WERI-Rb-1 (cell line): Measurements from ENCODE around the gene POMT2.
"Not testable (repeated sequence)": the region's sequence is repeated elsewhere in the genome, so short reads cannot be mapped to it uniquely, and the experiment has no call there.

Experiments used
- DNase-seq: peaks from one replicate; pipeline ENCODE4 v3.0.0-alpha.2; 2020
- H3K27ac ChIP-seq: fragments of 250-450 bp; sonication (Bioruptor Pico); 2 replicates; pipeline ENCODE4 v1.5.1; 2020; ENCODE audit warnings: mild to moderate bottlenecking, moderate library complexity
- H3K27me3 ChIP-seq: fragments of 250-450 bp; sonication (Bioruptor Pico); 2 replicates; pipeline ENCODE4 v1.5.1; 2021; ENCODE audit warnings: mild to moderate bottlenecking, low read depth, moderate library complexity; ENCODE audit not compliant: insufficient read depth, severe bottlenecking
- H3K36me3 ChIP-seq: fragments of 250-450 bp; sonication (Bioruptor Pico); 2 replicates; pipeline ENCODE4 v1.5.1; 2020; ENCODE audit warnings: mild to moderate bottlenecking, moderate library complexity
- H3K4me3 ChIP-seq: 2 replicates; pipeline ENCODE4 v1.5.1; 2011; ENCODE audit warnings: low read depth, mild to moderate bottlenecking, control low read depth, low read length
- H3K9me3 ChIP-seq: fragments of 250-450 bp; sonication (Bioruptor Pico); 2 replicates; pipeline ENCODE4 v1.5.1; 2021; ENCODE audit warnings: mild to moderate bottlenecking, moderate library complexity; ENCODE audit not compliant: severe bottlenecking
- TF ChIP-seq, protein P1 (sequence below): IDR thresholded peaks from 2 replicates; pipeline ENCODE4 v1.5.1; 2011; ENCODE audit warnings: low read depth, mild to moderate bottlenecking, control low read depth, inconsistent platforms, low read length

Gene POMT2

DNA sequence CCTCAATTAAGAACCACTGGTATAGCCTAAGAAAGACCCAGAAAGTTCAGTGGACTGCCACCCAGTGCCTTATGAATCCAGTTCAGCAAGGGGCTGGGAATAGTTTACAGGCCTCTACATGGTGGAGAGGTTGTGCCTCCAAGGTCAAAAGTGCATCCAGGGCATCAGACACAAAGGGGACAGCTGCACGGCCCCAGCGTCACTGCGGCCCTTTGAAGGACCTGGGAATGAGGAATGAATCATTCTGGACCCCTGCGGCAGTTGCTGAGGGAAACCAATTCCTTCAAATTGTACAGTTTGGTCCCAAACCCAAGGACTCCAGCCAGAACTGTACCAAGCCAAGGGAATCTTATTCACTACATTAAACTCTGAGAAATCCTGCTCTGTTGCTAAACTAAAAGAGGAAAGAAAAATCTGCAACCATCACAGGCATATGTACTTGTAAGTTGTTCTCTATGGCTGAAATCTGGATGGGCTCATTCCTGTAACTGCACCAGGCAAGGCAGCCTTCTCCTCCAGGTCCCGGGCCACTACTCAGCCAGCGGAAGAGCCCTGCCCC lies 38.8 kb downstream of the POMT2 start:
- DNase-seq = no peak
- H3K36me3 ChIP-seq = peaks cover 49% of the 10 kb centered on the region
- TF ChIP-seq, protein P1, sequence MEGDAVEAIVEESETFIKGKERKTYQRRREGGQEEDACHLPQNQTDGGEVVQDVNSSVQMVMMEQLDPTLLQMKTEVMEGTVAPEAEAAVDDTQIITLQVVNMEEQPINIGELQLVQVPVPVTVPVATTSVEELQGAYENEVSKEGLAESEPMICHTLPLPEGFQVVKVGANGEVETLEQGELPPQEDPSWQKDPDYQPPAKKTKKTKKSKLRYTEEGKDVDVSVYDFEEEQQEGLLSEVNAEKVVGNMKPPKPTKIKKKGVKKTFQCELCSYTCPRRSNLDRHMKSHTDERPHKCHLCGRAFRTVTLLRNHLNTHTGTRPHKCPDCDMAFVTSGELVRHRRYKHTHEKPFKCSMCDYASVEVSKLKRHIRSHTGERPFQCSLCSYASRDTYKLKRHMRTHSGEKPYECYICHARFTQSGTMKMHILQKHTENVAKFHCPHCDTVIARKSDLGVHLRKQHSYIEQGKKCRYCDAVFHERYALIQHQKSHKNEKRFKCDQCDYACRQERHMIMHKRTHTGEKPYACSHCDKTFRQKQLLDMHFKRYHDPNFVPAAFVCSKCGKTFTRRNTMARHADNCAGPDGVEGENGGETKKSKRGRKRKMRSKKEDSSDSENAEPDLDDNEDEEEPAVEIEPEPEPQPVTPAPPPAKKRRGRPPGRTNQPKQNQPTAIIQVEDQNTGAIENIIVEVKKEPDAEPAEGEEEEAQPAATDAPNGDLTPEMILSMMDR = no peak
- no peaks in the 10 kb centered on the region for H3K27me3 ChIP-seq
- no peaks in the 10 kb centered on the region for H3K9me3 ChIP-seq
- no peak overlapping the region for H3K27ac ChIP-seq
- H3K4me3 ChIP-seq = no peak overlapping the region

DNA sequence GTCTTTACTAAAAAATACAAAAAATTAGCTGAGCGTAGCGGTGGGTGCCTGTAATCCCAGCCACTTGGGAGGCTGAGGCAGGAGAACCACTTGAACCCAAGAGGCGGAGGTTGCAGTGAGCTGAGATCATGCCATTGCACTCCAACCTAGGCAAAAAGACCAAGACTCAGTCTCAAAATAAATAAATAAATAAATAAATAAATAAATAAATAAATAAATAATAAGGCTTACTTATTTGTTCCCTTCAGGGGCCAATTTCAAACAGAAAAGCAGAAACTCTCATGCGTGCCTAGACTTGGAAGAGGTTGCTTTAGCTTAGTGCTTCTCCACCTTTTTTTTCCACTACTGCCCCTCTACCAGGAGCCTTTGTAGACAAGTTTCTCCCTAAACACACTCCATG lies 39.8 kb downstream of the POMT2 start:
- not testable (repeated sequence) for DNase-seq, H3K9me3 ChIP-seq, H3K4me3 ChIP-seq, H3K27ac ChIP-seq, H3K27me3 ChIP-seq
- H3K36me3 ChIP-seq = peaks cover 40% of the 10 kb centered on the region

DNA sequence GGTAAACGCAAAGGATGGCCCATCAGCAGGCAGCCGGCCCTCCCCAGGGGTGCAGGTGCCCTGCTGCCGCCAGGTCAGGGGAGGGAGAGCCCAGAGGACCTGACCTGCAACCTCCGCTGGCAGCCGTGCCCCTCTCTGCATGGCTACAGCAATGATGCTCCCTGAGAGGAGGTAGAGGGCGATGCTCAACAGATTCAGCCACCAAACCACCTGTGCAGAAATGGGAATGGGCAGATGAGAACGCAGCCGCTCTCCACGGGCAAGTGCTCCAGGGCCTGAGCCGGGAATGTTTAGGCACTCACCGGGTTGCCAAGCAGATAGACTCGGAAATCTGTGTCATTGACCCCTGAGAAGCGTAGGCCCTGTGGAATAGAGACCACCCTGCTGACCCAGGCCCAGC lies 41.0 kb downstream of the POMT2 start:
- no peak for DNase-seq
- H3K4me3 ChIP-seq = no peak overlapping the region
- TF ChIP-seq, protein P1 = no peak
- no peak overlapping the region for H3K27ac ChIP-seq
- no peaks in the 10 kb centered on the region for H3K27me3 ChIP-seq
- peaks cover 29% of the 10 kb centered on the region for H3K36me3 ChIP-seq
- no peaks in the 10 kb centered on the region for H3K9me3 ChIP-seq

DNA sequence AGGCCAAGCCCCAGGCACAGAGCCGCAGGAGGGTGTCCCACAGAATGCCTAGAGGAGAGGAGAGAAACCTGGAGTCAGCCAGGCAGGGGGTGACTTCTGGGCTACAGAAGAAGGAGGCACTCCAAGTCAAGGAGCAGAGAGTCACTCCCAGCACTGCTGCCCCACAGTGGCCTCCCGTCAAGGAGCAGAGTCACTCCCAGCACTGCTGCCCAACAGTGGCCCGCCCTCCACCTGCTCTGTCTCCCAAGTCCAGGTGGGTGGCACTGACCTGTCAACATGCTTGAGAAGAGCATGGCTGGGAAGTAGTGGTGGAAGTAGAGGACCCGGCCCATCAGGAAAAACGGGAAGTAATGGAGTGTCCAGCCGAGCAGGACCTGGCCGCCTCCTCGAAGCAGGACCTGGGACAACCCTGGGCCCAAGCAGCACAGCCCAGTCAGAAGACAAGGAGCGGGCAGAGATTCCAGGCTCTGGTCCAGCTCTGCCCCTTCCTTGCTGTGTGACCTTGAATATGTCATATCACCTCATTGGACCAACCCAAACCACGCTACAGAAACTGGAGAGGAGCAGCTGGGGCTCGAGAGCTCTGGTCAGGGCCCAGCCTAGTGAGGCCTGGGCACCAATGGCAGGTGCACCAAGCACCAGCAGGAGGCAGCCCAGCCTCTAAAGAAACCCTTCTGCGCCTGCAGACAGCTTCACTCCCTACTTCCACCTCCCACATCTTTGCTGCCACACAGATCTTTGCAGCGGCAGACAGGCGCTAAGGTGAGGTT lies 42.0 kb downstream of the POMT2 start:
- no peaks in the 10 kb centered on the region for H3K27me3 ChIP-seq
- no peaks in the 10 kb centered on the region for H3K9me3 ChIP-seq
- DNase-seq = no peak
- TF ChIP-seq, protein P1 = peak; percentile 53
- peaks cover 25% of the 10 kb centered on the region for H3K36me3 ChIP-seq
- H3K27ac ChIP-seq = no peak overlapping the region
- H3K4me3 ChIP-seq = no peak overlapping the region

DNA sequence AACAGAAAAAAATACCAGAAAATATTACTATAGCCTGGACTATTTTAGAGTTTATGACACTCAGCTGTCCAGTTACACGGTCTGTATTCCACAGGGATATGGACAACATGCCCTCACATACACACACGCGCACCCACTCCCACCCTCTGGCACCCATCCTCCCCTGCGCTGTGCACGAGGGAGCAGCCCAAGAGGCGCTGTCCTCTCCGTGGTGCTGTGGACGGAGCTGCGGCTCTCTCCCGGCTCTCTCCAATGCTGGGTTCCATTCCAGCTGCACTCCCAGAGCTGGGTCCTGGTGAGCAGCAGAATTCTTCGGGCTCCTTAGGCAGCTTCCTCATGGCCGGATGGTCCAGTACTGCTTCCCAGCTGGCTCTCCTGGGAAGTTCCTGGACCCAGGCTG lies 43.7 kb downstream of the POMT2 start:
- no peaks in the 10 kb centered on the region for H3K9me3 ChIP-seq
- H3K27ac ChIP-seq = no peak overlapping the region
- H3K27me3 ChIP-seq = no peaks in the 10 kb centered on the region
- no peak overlapping the region for H3K4me3 ChIP-seq
- peaks cover 12% of the 10 kb centered on the region for H3K36me3 ChIP-seq
- no peak for DNase-seq
- TF ChIP-seq, protein P1 = no peak

DNA sequence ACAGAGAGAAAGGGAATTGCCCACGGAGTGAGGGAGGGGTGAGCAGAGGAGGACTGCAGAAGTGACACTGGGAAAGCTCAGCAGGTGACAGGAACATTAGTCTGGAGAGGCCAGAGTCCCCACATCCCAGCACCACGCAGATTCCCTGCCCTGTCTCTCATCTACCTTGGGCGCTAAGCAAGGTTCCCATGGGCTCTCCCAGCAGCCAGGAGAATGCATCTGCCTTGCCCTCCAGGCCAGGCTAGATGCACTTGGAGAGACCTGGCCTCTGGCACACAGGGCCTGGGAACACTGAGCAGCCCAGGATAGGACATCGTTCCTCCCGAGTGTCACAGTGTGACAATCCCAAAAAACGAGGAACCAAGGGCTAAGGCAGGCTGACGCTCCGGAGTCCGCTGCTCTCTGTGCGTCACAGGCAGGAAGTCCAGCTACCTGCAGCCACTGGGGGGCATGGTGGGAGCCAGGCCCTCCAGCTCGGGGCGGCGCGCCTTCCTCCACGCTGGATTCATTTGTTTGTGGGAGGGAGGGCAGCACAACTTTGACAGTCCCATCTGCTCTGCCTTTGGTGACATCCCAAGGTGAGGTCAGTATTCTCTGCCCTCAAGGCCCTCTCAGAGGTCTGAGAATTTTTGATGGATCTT lies 44.3 kb downstream of the POMT2 start:
- Histone ChIP-seq H3K36me3 (peaks cover 12% of the 10 kb centered on the region), H3K4me3 (no peak overlapping the region), H3K27me3 (no peaks in the 10 kb centered on the region), H3K9me3 (no peaks in the 10 kb centered on the region), H3K27ac (no peak overlapping the region)
- TF ChIP-seq, protein P1 = no peak
- no peak for DNase-seq
